ENCODE measurements around the gene TTLL9.
"Not testable (repeated sequence)": the region's sequence is repeated elsewhere in the genome, so short reads cannot be mapped to it uniquely, and the experiment has no call there.

TTLL9 gene

DNA sequence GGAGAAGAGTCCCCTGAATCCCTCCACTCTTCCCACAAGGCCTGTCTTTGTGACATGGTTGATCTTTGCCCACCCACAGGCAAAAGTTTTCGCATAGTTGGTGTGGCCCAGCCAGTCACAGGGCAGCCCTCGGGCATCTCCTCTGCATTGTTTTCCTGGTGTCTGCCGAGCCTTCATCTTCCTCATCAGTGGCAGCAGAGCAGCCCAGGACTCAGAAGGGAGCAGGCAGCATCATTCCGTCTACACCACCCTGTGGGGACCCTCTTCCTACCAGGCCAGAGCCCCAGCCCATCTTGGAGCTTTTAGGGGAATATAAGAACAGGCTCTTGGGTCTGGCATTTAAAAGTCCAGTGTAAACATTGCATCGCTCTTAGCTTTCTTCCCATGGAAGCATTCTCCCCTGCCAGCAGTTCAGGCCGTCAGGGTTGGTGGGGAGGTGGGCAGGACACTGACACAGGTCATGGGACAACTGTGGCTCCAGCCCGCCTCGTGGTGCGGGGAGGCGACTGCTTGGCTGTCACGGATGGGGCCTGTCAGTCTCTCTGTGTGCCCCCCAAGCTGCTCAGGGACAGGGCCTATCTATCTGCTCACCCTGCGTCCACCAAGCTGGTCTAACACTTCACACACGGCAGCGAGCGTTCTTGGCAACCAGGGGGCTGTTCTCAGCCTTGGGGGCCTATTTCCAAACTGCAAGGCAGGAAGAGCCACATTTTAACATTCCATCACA lies 43.2 kb downstream of the TTLL9 start:
- WGBS, 2 experiments (ENCODE audit: insufficient coverage in 2 of 2) = 74 to 84% methylated on average over 13 of the region's 15 CpGs
- H3K36me3 ChIP-seq (ENCODE audit: control insufficient read depth, insufficient read depth, low read length) = no peaks in the 10 kb centered on the region
- H3K4me1 ChIP-seq (ENCODE audit: control insufficient read depth, insufficient read depth, low read length, poor library complexity, severe bottlenecking) = peaks cover 4% of the 10 kb centered on the region
- H3K4me3 ChIP-seq (ENCODE audit: extremely low read depth, insufficient read depth, low read length, poor library complexity, severe bottlenecking) = no peak overlapping the region
- no peak overlapping the region for H3K27ac ChIP-seq (ENCODE audit: low read depth, low read length, severe bottlenecking)
- H3K9me3 ChIP-seq (ENCODE audit: control insufficient read depth, low read length) = no peaks in the 10 kb centered on the region

DNA sequence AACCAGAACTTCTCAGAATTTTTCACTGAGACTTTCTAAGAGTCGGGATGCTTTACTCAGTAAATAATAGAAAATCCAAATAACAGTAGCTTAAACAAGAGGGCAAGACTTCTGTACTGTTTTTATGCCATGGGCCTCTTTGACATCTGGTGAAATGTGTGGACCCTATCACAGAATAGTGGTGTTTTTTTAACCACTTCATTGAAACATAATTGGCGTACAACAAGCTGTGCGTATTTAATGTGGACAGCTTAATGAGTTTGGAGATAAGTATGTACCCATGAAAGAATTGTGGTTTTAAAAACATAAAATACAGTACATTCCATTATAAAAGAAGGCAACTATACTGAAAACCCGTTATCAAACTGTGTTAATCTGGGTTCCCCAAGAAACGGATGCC lies 43.7 kb downstream of the TTLL9 start:
- Histone ChIP-seq H3K9me3 (ENCODE audit: control insufficient read depth, low read length) (no peaks in the 10 kb centered on the region), H3K4me3 (ENCODE audit: extremely low read depth, insufficient read depth, low read length, poor library complexity, severe bottlenecking) (no peak overlapping the region), H3K4me1 (ENCODE audit: control insufficient read depth, insufficient read depth, low read length, poor library complexity, severe bottlenecking) (peaks cover 4% of the 10 kb centered on the region), H3K27ac (ENCODE audit: low read depth, low read length, severe bottlenecking) (no peak overlapping the region), H3K36me3 (ENCODE audit: control insufficient read depth, insufficient read depth, low read length) (no peaks in the 10 kb centered on the region)
- WGBS, 2 experiments (ENCODE audit: insufficient coverage in 2 of 2) = 76 to 86% methylated on average over 2 of the region's 5 CpGs

DNA sequence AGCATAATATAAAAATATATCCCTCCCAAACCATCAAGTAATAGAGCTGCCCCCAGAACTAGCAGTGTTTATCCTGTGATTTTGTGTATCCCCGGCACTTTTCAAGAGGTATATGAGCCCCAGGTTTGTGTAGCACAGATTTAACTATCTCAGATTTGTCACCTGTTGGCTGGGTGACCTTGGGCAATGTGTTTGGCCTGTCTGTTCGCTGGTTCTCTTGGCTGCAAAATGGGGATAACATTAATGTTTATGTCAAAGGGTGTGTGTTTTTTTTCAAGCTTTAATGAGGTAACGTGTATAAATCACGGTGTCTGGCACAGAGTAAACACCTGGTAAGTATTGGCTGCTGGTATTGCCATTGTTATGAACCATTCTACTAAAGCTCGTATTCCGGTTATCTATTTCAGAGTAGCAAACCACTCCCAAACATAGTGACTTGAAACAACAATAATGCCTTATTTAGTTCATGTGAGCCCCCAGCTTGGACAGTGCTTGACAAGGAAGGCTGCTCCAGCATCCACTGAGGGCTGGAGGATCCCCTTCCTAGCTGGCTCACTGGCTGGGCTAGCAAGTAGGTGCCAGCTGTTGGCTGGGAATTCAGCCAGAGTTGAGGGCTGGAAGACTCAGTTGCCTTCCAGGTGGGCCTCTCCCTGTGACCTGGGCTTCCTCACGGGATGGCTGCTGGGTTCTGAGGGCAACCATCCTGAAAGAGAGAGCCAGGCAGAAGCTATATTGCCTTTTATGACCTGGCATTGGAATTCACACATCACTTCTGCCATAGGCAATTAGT lies 45.3 kb downstream of the TTLL9 start:
- H3K9me3 ChIP-seq (ENCODE audit: control insufficient read depth, low read length) = no peaks in the 10 kb centered on the region
- WGBS, 2 experiments (ENCODE audit: insufficient coverage in 2 of 2) = 91 to 92% methylated on average over 7 of the region's 7 CpGs
- H3K27ac ChIP-seq (ENCODE audit: low read depth, low read length, severe bottlenecking) = no peak overlapping the region
- H3K4me3 ChIP-seq (ENCODE audit: extremely low read depth, insufficient read depth, low read length, poor library complexity, severe bottlenecking) = no peak overlapping the region
- peaks cover 4% of the 10 kb centered on the region for H3K4me1 ChIP-seq (ENCODE audit: control insufficient read depth, insufficient read depth, low read length, poor library complexity, severe bottlenecking)
- no peaks in the 10 kb centered on the region for H3K36me3 ChIP-seq (ENCODE audit: control insufficient read depth, insufficient read depth, low read length)

DNA sequence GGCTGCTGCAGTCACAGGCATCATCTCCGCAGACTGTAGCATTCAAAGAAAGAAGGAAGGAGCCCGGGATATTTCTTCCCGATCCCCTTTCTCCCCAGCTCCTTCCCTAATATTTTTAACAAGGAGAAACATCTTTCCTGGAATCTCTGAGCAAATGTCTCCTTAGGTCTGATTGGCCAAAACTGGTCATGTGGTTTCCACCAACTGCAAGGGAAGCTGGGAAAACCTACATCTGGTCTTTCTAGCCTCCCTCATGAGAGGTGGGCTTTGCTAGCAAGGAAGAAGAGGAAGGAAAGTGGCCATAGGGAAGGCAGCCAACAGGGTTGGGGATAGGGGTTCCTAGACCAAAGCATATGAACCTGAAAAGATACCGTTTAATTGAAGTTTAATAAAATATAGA lies 46.3 kb downstream of the TTLL9 start:
- H3K4me1 ChIP-seq (ENCODE audit: control insufficient read depth, insufficient read depth, low read length, poor library complexity, severe bottlenecking) = peaks cover 4% of the 10 kb centered on the region
- H3K36me3 ChIP-seq (ENCODE audit: control insufficient read depth, insufficient read depth, low read length) = no peaks in the 10 kb centered on the region
- H3K9me3 ChIP-seq (ENCODE audit: control insufficient read depth, low read length) = no peaks in the 10 kb centered on the region
- WGBS, 2 experiments (ENCODE audit: insufficient coverage in 2 of 2) = 100% methylated on average over 1 of the region's 4 CpGs
- H3K27ac ChIP-seq (ENCODE audit: low read depth, low read length, severe bottlenecking) = no peak overlapping the region
- H3K4me3 ChIP-seq (ENCODE audit: extremely low read depth, insufficient read depth, low read length, poor library complexity, severe bottlenecking) = no peak overlapping the region

DNA sequence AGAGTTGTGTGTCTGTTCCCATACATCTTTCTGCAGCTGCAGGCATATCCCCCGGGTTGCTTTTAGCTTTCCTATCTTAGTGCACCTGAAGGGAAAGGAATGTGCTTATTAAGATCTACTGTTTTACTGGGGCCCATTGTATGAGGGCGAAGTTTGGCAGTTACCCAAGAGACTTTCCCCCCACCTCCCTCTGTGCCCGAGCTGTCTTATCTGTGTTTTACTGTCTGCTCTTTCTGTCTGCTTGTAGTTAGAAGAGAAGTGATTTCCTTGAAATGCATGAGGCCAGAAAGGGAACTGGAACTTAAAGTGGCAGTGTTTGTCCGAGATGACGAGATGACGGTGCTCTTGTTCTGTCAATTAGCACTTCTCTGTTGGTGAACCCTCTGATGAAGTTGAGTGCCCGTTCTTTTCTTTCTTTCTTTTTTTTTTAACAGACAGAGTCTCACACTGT lies 47.6 kb downstream of the TTLL9 start:
- 78 to 79% methylated on average over 3 to 4 of the region's 7 CpGs for WGBS, 2 experiments (ENCODE audit: insufficient coverage in 2 of 2)
- not testable (repeated sequence) for H3K36me3 ChIP-seq (ENCODE audit: control insufficient read depth, insufficient read depth, low read length); H3K4me1 ChIP-seq (ENCODE audit: control insufficient read depth, insufficient read depth, low read length, poor library complexity, severe bottlenecking); H3K27ac ChIP-seq (ENCODE audit: low read depth, low read length, severe bottlenecking); H3K4me3 ChIP-seq (ENCODE audit: extremely low read depth, insufficient read depth, low read length, poor library complexity, severe bottlenecking); H3K9me3 ChIP-seq (ENCODE audit: control insufficient read depth, low read length)

DNA sequence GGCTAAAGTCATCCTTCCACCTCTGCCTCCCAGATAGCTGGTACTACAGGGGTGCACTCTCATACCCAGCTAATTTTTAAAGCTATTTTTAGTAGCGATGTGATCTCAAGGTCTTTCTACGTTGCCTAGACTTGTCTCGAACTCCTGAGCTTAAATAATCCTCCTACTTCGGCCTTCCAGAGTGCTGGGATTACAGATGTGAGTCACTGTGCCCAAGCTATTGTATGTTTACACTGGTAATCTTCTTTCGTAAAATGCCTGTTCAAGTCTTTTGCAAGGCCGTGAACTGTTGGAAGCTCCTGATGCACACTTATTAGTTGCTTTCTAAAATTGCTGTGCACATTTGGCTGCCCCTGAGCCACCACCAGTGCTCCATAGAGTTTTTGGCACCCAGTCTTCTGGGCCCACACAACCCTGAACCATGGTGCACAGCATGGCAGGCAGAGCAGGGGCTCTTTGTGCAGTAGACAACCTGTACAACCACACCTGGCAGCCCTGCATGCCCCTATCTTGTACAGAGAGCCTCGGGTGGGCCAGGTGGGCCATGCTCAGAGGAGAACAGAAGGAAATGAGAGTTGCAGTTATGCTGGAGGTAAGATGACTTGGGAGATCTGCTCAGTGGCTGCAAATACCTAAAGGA lies 48.2 kb downstream of the TTLL9 start:
- Histone ChIP-seq H3K9me3 (ENCODE audit: control insufficient read depth, low read length) (no peaks in the 10 kb centered on the region), H3K4me1 (ENCODE audit: control insufficient read depth, insufficient read depth, low read length, poor library complexity, severe bottlenecking) (peaks cover 4% of the 10 kb centered on the region), H3K36me3 (ENCODE audit: control insufficient read depth, insufficient read depth, low read length) (no peaks in the 10 kb centered on the region), H3K4me3 (ENCODE audit: extremely low read depth, insufficient read depth, low read length, poor library complexity, severe bottlenecking) (no peak overlapping the region), H3K27ac (ENCODE audit: low read depth, low read length, severe bottlenecking) (no peak overlapping the region)
- 85 to 88% methylated on average over 7 of the region's 7 CpGs for WGBS, 2 experiments (ENCODE audit: insufficient coverage in 2 of 2)

DNA sequence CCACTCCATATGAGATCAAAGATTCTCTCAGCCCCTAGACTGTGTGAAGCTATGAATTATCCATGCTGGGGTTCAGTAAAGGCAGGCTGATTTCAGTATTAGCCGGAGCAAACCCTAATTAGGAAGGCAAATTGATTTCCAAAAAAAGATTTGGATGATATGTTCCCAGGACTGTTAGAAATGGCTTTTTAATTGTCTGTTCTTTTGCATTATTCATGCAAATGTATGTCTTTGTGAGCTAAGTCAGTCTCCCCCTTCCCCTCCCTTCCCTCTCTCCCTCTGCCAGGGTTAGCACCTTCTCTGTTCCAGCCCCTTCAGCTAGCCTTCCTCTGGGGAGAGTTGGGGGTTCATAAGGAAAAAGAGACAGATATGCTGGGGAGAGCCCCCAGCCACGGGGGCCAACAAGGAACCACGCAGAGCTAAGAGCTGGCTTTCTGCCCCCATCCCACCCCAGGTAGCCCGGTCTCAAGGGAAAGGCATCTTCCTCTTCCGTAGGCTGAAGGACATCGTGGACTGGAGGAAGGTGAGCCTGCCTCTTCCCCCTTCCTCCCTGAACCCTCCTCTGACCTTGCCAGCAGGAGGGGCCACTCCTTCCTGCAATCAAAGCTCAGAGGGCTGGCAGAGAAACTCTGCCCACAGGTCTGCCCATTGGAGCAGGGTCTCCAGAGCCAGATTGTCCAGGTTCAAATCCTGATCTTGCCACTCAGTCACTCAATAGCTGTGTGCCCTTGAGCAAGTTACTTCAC lies 49.1 kb downstream of the TTLL9 start:
- Histone ChIP-seq H3K27ac (ENCODE audit: low read depth, low read length, severe bottlenecking) (no peak overlapping the region), H3K4me3 (ENCODE audit: extremely low read depth, insufficient read depth, low read length, poor library complexity, severe bottlenecking) (no peak overlapping the region), H3K9me3 (ENCODE audit: control insufficient read depth, low read length) (no peaks in the 10 kb centered on the region), H3K36me3 (ENCODE audit: control insufficient read depth, insufficient read depth, low read length) (no peaks in the 10 kb centered on the region), H3K4me1 (ENCODE audit: control insufficient read depth, insufficient read depth, low read length, poor library complexity, severe bottlenecking) (peaks cover 4% of the 10 kb centered on the region)
- 50 to 86% methylated on average over 1 to 6 of the region's 6 CpGs for WGBS, 2 experiments (ENCODE audit: insufficient coverage in 2 of 2)

DNA sequence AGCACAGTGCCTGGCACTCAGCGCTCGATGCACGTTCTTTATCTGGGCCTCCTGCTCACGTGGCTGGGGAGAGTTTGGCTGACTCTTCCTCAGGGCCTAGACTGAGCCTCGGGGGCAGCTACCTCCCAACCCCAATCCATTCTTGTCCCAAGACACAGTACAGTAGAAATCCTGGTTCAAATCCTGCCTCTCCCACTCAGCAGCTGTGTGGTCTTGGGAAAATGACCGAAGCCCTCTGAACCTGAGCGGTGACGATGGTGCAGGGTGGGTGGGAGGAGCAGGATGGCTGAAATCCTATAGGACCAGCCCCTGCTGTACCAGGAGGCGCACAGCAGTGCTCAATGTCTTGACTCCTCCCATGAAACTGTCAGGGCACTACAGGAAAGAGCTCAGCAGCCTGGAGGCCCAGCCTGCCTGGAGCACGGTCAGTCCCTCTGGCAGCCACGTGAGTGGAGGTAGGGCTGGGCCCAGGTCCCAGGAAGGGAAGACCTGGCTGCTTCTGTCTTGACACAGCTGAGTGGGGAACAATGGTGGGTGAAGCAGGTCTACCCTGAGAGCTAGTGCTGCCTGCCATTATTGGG lies 49.9 kb downstream of the TTLL9 start:
- no peak overlapping the region for H3K4me3 ChIP-seq (ENCODE audit: extremely low read depth, insufficient read depth, low read length, poor library complexity, severe bottlenecking)
- H3K9me3 ChIP-seq (ENCODE audit: control insufficient read depth, low read length) = no peaks in the 10 kb centered on the region
- peaks cover 4% of the 10 kb centered on the region for H3K4me1 ChIP-seq (ENCODE audit: control insufficient read depth, insufficient read depth, low read length, poor library complexity, severe bottlenecking)
- WGBS, 2 experiments (ENCODE audit: insufficient coverage in 2 of 2) = 81 to 84% methylated on average over 7 to 11 of the region's 11 CpGs
- no peaks in the 10 kb centered on the region for H3K36me3 ChIP-seq (ENCODE audit: control insufficient read depth, insufficient read depth, low read length)
- no peak overlapping the region for H3K27ac ChIP-seq (ENCODE audit: low read depth, low read length, severe bottlenecking)

DNA sequence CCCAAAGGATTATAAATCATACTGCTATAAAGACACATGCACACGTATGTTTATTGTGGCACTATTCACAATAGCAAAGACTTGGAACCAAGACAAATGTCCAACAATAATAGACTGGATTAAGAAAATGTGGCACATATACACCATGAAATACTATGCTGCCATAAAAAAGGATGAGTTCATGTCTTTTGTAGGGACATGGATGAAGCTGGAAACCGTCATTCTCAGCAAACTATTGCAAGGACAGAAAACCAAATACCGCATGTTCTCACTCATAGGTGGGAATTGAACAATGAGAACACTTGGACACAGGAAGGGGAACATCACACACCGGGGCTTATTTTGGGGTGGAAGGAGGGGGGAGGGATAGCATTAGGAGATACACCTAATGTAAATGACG lies 51.0 kb downstream of the TTLL9 start:
- H3K27ac ChIP-seq (ENCODE audit: low read depth, low read length, severe bottlenecking); H3K4me1 ChIP-seq (ENCODE audit: control insufficient read depth, insufficient read depth, low read length, poor library complexity, severe bottlenecking); H3K4me3 ChIP-seq (ENCODE audit: extremely low read depth, insufficient read depth, low read length, poor library complexity, severe bottlenecking); H3K36me3 ChIP-seq (ENCODE audit: control insufficient read depth, insufficient read depth, low read length); H3K9me3 ChIP-seq (ENCODE audit: control insufficient read depth, low read length): not testable (repeated sequence)
- no CpG with 5 or more reads among the region's 5 CpGs for WGBS, 2 experiments (ENCODE audit: insufficient coverage in 2 of 2)

DNA sequence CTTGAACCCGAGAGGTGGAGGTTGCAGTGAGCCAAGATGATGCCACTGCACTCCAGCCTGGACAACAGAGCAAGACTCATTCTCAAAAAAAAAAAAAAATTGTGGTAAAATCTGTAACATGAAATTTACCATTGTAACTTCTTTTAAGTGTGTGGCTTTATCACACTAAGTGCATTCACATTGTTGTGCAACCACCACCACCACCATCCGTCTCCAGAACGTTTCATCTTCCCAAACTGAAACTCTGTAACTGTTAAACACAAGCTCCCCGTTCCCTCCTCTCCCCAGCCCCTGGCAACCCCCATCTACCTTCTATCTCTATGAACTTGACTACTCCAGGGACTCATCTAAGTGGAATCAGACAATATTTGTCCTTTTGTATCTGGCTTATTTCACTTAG lies 51.7 kb downstream of the TTLL9 start:
- 85 to 96% methylated on average over 3 to 4 of the region's 4 CpGs for WGBS, 2 experiments (ENCODE audit: insufficient coverage in 2 of 2)
- Histone ChIP-seq H3K27ac (ENCODE audit: low read depth, low read length, severe bottlenecking) (no peak overlapping the region), H3K4me1 (ENCODE audit: control insufficient read depth, insufficient read depth, low read length, poor library complexity, severe bottlenecking) (peaks cover 4% of the 10 kb centered on the region), H3K4me3 (ENCODE audit: extremely low read depth, insufficient read depth, low read length, poor library complexity, severe bottlenecking) (no peak overlapping the region), H3K9me3 (ENCODE audit: control insufficient read depth, low read length) (no peaks in the 10 kb centered on the region), H3K36me3 (ENCODE audit: control insufficient read depth, insufficient read depth, low read length) (no peaks in the 10 kb centered on the region)
